ENCODE results near the gene CRISP1. TPM values are rescaled to one million over a fixed set of nuclear protein-coding genes. Genes with fewer than 3 reads are reported as not detected.
"Not testable (repeated sequence)": the region's sequence is repeated elsewhere in the genome, so short reads cannot be mapped to it uniquely, and the experiment has no call there.

The CRISP1 gene
- total RNA-seq, result not detected
- long read RNA-seq, result 0 reads

- ATAC-seq (no peak), DNase-seq (ENCODE audit: missing footprints) (no peak)
- intact Hi-C loops (cut with DNase I), result no loop called here
Measured at GRCh38 chr6:49866485-49866943, at the start of gene CRISP1. Gene CRISP1, minus strand, starts transcription at chr6:49866535. Its CDS starts 9,135 bp downstream, at chr6:49857400.

- ATAC-seq, result peak; percentile 87
- intact Hi-C loops (cut with DNase I), result no loop called here
- no peak for DNase-seq (ENCODE audit: missing footprints)
Measured at GRCh38 chr6:49915035-49915434, 48.7 kb upstream of the CRISP1 start.

- no peak for DNase-seq (ENCODE audit: missing footprints)
- ATAC-seq, result no peak
- intact Hi-C loops (cut with DNase I), result no loop called here
Measured at GRCh38 chr6:49913636-49914375, 47.5 kb upstream of the CRISP1 start.

GRCh38 chr6:49912196-49912595 is 45.9 kb upstream of the CRISP1 start:
- intact Hi-C loops (cut with DNase I), result no loop called here
- DNase-seq (ENCODE audit: missing footprints), result no peak
- ATAC-seq, result no peak

GRCh38 chr6:49911252-49911651 is 44.9 kb upstream of the CRISP1 start:
- DNase-seq (ENCODE audit: missing footprints) (no peak), ATAC-seq (no peak)
- intact Hi-C loops (cut with DNase I), result no loop called here

- intact Hi-C loops (cut with DNase I), result no loop called here
- ATAC-seq, result peak; percentile 34
- no peak for DNase-seq (ENCODE audit: missing footprints)
Measured at GRCh38 chr6:49909563-49909962, 43.2 kb upstream of the CRISP1 start.

- DNase-seq (ENCODE audit: missing footprints), result no peak
- no peak for ATAC-seq
- intact Hi-C loops (cut with DNase I), result no loop called here
Measured at GRCh38 chr6:49906526-49906925, 40.2 kb upstream of the CRISP1 start.

- intact Hi-C loops (cut with DNase I), result no loop called here
- ATAC-seq (no peak), DNase-seq (ENCODE audit: missing footprints) (no peak)
Measured at GRCh38 chr6:49905296-49905695, 39.0 kb upstream of the CRISP1 start.

- intact Hi-C loops (cut with DNase I), result no loop called here
- ATAC-seq, result no peak
Measured at GRCh38 chr6:49902856-49903255, 36.5 kb upstream of the CRISP1 start.

GRCh38 chr6:49898904-49899566 is 32.7 kb upstream of the CRISP1 start:
- intact Hi-C loops (cut with DNase I), result no loop called here
- ATAC-seq, result no peak

More at GRCh38 chr6:49902856-49903255, 36.5 kb upstream of the CRISP1 start:
- DNase-seq (ENCODE audit: missing footprints), result no peak

GRCh38 chr6:49895553-49895952 is 29.2 kb upstream of the CRISP1 start:
- DNase-seq (ENCODE audit: missing footprints); ATAC-seq; intact Hi-C loops (cut with DNase I): not testable (repeated sequence)

More at GRCh38 chr6:49898904-49899566, 32.7 kb upstream of the CRISP1 start:
- DNase-seq (ENCODE audit: missing footprints), result no peak

GRCh38 chr6:49892280-49892679 is 25.9 kb upstream of the CRISP1 start:
- intact Hi-C loops (cut with DNase I), result no loop called here
- ATAC-seq, result no peak
- no peak for DNase-seq (ENCODE audit: missing footprints)

- intact Hi-C loops (cut with DNase I), result no loop called here
- ATAC-seq, result no peak
- no peak for DNase-seq (ENCODE audit: missing footprints)
Measured at GRCh38 chr6:49890988-49891387, 24.7 kb upstream of the CRISP1 start.

GRCh38 chr6:49888742-49889431 is 22.6 kb upstream of the CRISP1 start:
- DNase-seq (ENCODE audit: missing footprints) (no peak), ATAC-seq (no peak)
- intact Hi-C loops (cut with DNase I), result no loop called here

GRCh38 chr6:49868951-49869529 is 2.7 kb upstream of the CRISP1 start:
- ATAC-seq, result no peak
- DNase-seq (ENCODE audit: missing footprints), result no peak
- intact Hi-C loops (cut with DNase I), result no loop called here

- DNase-seq (ENCODE audit: missing footprints), result no peak
- intact Hi-C loops (cut with DNase I), result no loop called here
- no peak for ATAC-seq
Measured at GRCh38 chr6:49856282-49856681, 10.1 kb downstream of the CRISP1 start.

- ATAC-seq (no peak), DNase-seq (ENCODE audit: missing footprints) (no peak)
- intact Hi-C loops (cut with DNase I), result no loop called here
Measured at GRCh38 chr6:49855221-49855620, 11.1 kb downstream of the CRISP1 start.

- DNase-seq (ENCODE audit: missing footprints), result no peak
- intact Hi-C loops (cut with DNase I), result loop anchor here (5.0 kb wide), 1 partner anchor 321 kb away; no protein-coding TSS in a partner anchor
- ATAC-seq, result no peak
Measured at GRCh38 chr6:49852975-49853374, 13.4 kb downstream of the CRISP1 start.

GRCh38 chr6:49849213-49849907 is 17.0 kb downstream of the CRISP1 start:
- ATAC-seq (peak; percentile 23), DNase-seq (ENCODE audit: missing footprints) (no peak)
- intact Hi-C loops (cut with DNase I), result loop anchor here (2.0 kb wide), 1 partner anchor 225 kb away; no protein-coding TSS in a partner anchor
